Astrocyte (in vitro differentiated cells and primary cell): Measurements from ENCODE around the gene SSU72. TPM values are rescaled to one million over a fixed set of nuclear protein-coding genes. Genes with fewer than 3 reads are reported as not detected.

Source experiments
- DNase-seq: peaks from one replicate; pipeline ENCODE4 v3.0.0-alpha.2; 2010; ENCODE audit warnings: low read depth
- FAIRE-seq: peaks from 2 replicates; lab custom pipeline; 2011; peaks lifted over from hg19 to GRCh38; lab: Jason Lieb, UNC
- H2AFZ ChIP-seq: 2 replicates; pipeline ENCODE4 v1.6.0; 2012; ENCODE audit warnings: low read depth, low read length, inconsistent platforms
- H3K27ac ChIP-seq: 2 replicates; pipeline ENCODE4 v1.5.1; 2011; ENCODE audit warnings: low read depth, low read length, inconsistent platforms
- H3K27me3 ChIP-seq: 2 replicates; pipeline ENCODE4 v1.6.0; 2011; ENCODE audit warnings: low read length, inconsistent platforms; ENCODE audit not compliant: insufficient read depth
- H3K36me3 ChIP-seq: 2 replicates; pipeline ENCODE4 v1.5.1; 2011; ENCODE audit warnings: low read length, inconsistent platforms; ENCODE audit not compliant: insufficient read depth
- H3K4me1 ChIP-seq: 2 replicates; pipeline ENCODE4 v1.5.1; 2011; ENCODE audit warnings: low read length, inconsistent platforms; ENCODE audit not compliant: insufficient read depth
- H3K4me2 ChIP-seq: 2 replicates; pipeline ENCODE4 v1.6.0; 2012; ENCODE audit warnings: low read length, inconsistent platforms
- H3K4me3 ChIP-seq: 2 replicates; pipeline ENCODE4 v1.5.1; 2011; ENCODE audit warnings: low read depth, mild to moderate bottlenecking, low read length, inconsistent platforms; ENCODE audit not compliant: insufficient read depth
- H3K79me2 ChIP-seq: 2 replicates; pipeline ENCODE4 v1.6.0; 2012; ENCODE audit warnings: mild to moderate bottlenecking, low read length, inconsistent platforms; ENCODE audit not compliant: insufficient read depth
- H3K9ac ChIP-seq: 2 replicates; pipeline ENCODE4 v1.6.0; 2012; ENCODE audit warnings: mild to moderate bottlenecking, low read length, inconsistent platforms
- H3K9me3 ChIP-seq: 2 replicates; pipeline ENCODE4 v1.5.1; 2012; ENCODE audit warnings: low read depth, mild to moderate bottlenecking, low read length, inconsistent platforms; ENCODE audit not compliant: insufficient read depth
- H4K20me1 ChIP-seq: 2 replicates; pipeline ENCODE4 v1.6.0; 2012; ENCODE audit warnings: low read length, inconsistent platforms; ENCODE audit not compliant: insufficient read depth
- H3K27ac Mint-ChIP-seq: one replicate; pipeline ENCODE4 v1.8.0; 2021; ENCODE audit warnings: mild to moderate bottlenecking, mixed read lengths; ENCODE audit not compliant: unreplicated experiment
- H3K27me3 Mint-ChIP-seq: one replicate; pipeline ENCODE4 v1.8.0; 2021; ENCODE audit warnings: low read depth, mixed read lengths; ENCODE audit not compliant: unreplicated experiment
- H3K36me3 Mint-ChIP-seq: one replicate; pipeline ENCODE4 v1.8.0; 2021; ENCODE audit warnings: low read depth, mixed read lengths; ENCODE audit not compliant: unreplicated experiment
- H3K4me1 Mint-ChIP-seq: one replicate; pipeline ENCODE4 v1.8.0; 2021; ENCODE audit warnings: low read depth, mixed read lengths; ENCODE audit not compliant: unreplicated experiment
- H3K4me3 Mint-ChIP-seq: one replicate; pipeline ENCODE4 v1.8.0; 2021; ENCODE audit warnings: mild to moderate bottlenecking, moderate library complexity, mixed read lengths; ENCODE audit not compliant: unreplicated experiment
- H3K9me3 Mint-ChIP-seq: one replicate; pipeline ENCODE4 v1.8.0; 2021; ENCODE audit warnings: mild to moderate bottlenecking, mixed read lengths; ENCODE audit not compliant: unreplicated experiment
- CTCF ChIP-seq: IDR thresholded peaks from 2 replicates; pipeline ENCODE4 v1.5.1; 2011; ENCODE audit warnings: low read depth, mild to moderate bottlenecking, inconsistent platforms, low read length, moderate library complexity; ENCODE audit not compliant: insufficient read depth
- EZH2 ChIP-seq: IDR thresholded peaks from 2 replicates; pipeline ENCODE4 v1.6.1; 2012; ENCODE audit warnings: mild to moderate bottlenecking, low read length, inconsistent platforms; ENCODE audit not compliant: insufficient read depth
- total RNA-seq: library from RNA; stranded (reverse); gene quantifications from 2 replicates; pipeline ENCODE4 v1.2.1, GENCODE V29; 2021

Gene SSU72
- total RNA-seq, 1 donor from 2014 or later = 145 TPM

GRCh38 chr1:1599935-1600860 lies 25.5 kb upstream of the SSU72 start, which contains the start of gene FNDC10:
Gene FNDC10, minus strand, starts transcription at chr1:1600135. Its CDS starts 120 bp downstream, at chr1:1600015.
- Histone ChIP-seq H3K27ac (no peak within 1 kb of the TSS), H3K36me3 (no peaks in the 10 kb centered on the region), H3K4me2 (peak within 1 kb of the TSS; percentile 77), H4K20me1 (peaks cover 5% of the 10 kb centered on the region), H3K4me3 (peak within 1 kb of the TSS; percentile 17), H3K4me1 (peaks cover 10% of the 10 kb centered on the region), H3K79me2 (no peaks in the 10 kb centered on the region), H3K27me3 (peaks cover 14% of the 10 kb centered on the region), H3K9ac (no peak within 1 kb of the TSS), H2AFZ (peak within 1 kb of the TSS; percentile 34), H3K9me3 (no peaks in the 10 kb centered on the region)
- Mint-ChIP-seq H3K27ac (no peak within 1 kb of the TSS), H3K27me3 (peaks cover 23% of the 10 kb centered on the region), H3K9me3 (no peaks in the 10 kb centered on the region), H3K4me3 (peak within 1 kb of the TSS; percentile 80), H3K36me3 (no peaks in the 10 kb centered on the region), H3K4me1 (no peaks in the 10 kb centered on the region)
- FAIRE-seq (no peak), DNase-seq (no peak)
- no peak for TF ChIP-seq CTCF
- TF ChIP-seq EZH2 = peak; percentile 76

GRCh38 chr1:1599030-1599934 lies 24.6 kb upstream of the SSU72 start:
- Histone ChIP-seq H3K9ac (no peak overlapping the region), H3K4me2 (peak overlapping the region; percentile 74), H3K79me2 (no peaks in the 10 kb centered on the region), H2AFZ (peak overlapping the region; percentile 34), H3K27me3 (peaks cover 13% of the 10 kb centered on the region), H3K4me3 (peak overlapping the region; percentile 17), H4K20me1 (peaks cover 5% of the 10 kb centered on the region), H3K9me3 (no peaks in the 10 kb centered on the region), H3K36me3 (no peaks in the 10 kb centered on the region), H3K4me1 (peaks cover 10% of the 10 kb centered on the region), H3K27ac (no peak overlapping the region)
- H3K27ac Mint-ChIP-seq = no peak overlapping the region
- FAIRE-seq (no peak), DNase-seq (no peak)
- H3K4me3 Mint-ChIP-seq = peak overlapping the region; percentile 80
- no peaks in the 10 kb centered on the region for H3K36me3 Mint-ChIP-seq
- TF ChIP-seq EZH2 (peak; percentile 72), CTCF (no peak)
- H3K27me3 Mint-ChIP-seq = peaks cover 19% of the 10 kb centered on the region
- no peaks in the 10 kb centered on the region for H3K9me3 Mint-ChIP-seq
- H3K4me1 Mint-ChIP-seq = no peaks in the 10 kb centered on the region
